ENCODE results near the gene PNMT.

DNA sequence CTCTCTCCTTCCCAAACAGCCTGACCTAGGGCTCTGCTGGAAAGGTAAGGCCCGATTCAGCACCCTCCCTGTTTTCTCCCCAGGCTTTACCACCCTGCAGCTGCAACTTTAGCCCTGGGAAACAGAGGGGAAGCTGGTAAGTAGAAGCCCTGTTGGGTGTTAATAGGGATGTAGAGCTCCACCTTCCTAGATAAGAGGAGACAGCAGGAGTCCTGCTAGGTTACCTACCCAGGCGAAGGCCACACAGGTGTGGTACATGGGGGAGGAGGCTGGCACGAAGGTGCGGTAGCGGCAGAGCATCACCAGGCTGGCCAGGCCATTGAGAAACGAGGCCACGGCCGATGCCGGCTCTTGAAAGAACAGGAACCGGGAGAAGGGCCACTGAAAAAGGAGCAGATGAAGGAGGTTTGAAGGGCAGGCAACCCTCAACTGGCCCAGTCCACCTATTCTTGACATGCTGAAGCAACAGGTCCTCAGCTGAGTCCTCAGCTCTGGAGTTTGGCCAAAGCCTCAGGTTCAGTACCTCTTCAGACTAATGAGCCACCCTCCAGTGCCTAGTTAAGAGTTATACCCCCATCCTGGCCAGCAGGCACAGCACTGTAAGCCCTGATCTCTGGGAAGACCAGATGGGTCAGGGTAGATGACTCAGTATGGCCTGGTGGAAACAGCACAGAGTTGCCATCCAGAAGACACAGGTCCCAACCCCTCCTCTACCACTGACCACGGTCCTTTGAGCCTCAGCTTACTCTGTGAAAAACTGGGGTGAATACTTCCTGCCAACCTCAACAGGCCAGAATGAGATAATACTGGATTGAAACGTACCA, 16.3 kb downstream of the PNMT start:
- TF ChIP-seq NRF1 (IDR thresholded peaks at IDR 0.05; ENCODE audit: low read depth, low read length), result no peak
- no peak for TF ChIP-seq BACH1 (IDR thresholded peaks at IDR 0.05; ENCODE audit: low read length)
- no peak for TF ChIP-seq POLR2AphosphoS5 (IDR thresholded peaks at IDR 0.05; ENCODE audit: low read depth, low read length)
